Measurements from ENCODE around the gene MRPL24.

Gene MRPL24

GRCh38 chr1:156705918-156706656 lies 34.8 kb downstream of the MRPL24 start:
- Mint-ChIP-seq H3K27ac (no peak overlapping the region), H3K4me3 (peak overlapping the region; percentile 83), H3K4me1 (ENCODE audit: low read depth) (peaks cover 15% of the 10 kb centered on the region), H3K36me3 (ENCODE audit: low read depth) (no peaks in the 10 kb centered on the region), H3K9me3 (no peaks in the 10 kb centered on the region), H3K27me3 (ENCODE audit: low read depth) (peaks cover 49% of the 10 kb centered on the region)
- peak; percentile 63 for DNase-seq (ENCODE audit: low spot score)

- no peaks in the 10 kb centered on the region for H3K36me3 Mint-ChIP-seq (ENCODE audit: low read depth)
- H3K27me3 Mint-ChIP-seq (ENCODE audit: low read depth) = peaks cover 49% of the 10 kb centered on the region
- no peak for DNase-seq (ENCODE audit: low spot score)
- peaks cover 15% of the 10 kb centered on the region for H3K4me1 Mint-ChIP-seq (ENCODE audit: low read depth)
- H3K4me3 Mint-ChIP-seq = peak within 1 kb of the TSS; percentile 83
- no peaks in the 10 kb centered on the region for H3K9me3 Mint-ChIP-seq
- H3K27ac Mint-ChIP-seq = no peak within 1 kb of the TSS
Measured at GRCh38 chr1:156705321-156705917, 35.5 kb downstream of the MRPL24 start, which contains the start of gene CRABP2. Gene CRABP2 (minus strand): TSS chr1:156705583. CDS start chr1:156705446, 137 bp downstream.

GRCh38 chr1:156704930-156705320 lies 36.0 kb downstream of the MRPL24 start:
- no peak overlapping the region for H3K27ac Mint-ChIP-seq
- H3K27me3 Mint-ChIP-seq (ENCODE audit: low read depth) = peaks cover 49% of the 10 kb centered on the region
- H3K4me3 Mint-ChIP-seq = peak overlapping the region; percentile 40
- H3K36me3 Mint-ChIP-seq (ENCODE audit: low read depth) = no peaks in the 10 kb centered on the region
- peak; percentile 39 for DNase-seq (ENCODE audit: low spot score)
- H3K9me3 Mint-ChIP-seq = no peaks in the 10 kb centered on the region
- H3K4me1 Mint-ChIP-seq (ENCODE audit: low read depth) = peaks cover 15% of the 10 kb centered on the region

- Mint-ChIP-seq H3K36me3 (ENCODE audit: low read depth) (no peaks in the 10 kb centered on the region), H3K27ac (no peak overlapping the region), H3K4me3 (peak overlapping the region; percentile 34), H3K4me1 (ENCODE audit: low read depth) (peaks cover 15% of the 10 kb centered on the region), H3K9me3 (no peaks in the 10 kb centered on the region), H3K27me3 (ENCODE audit: low read depth) (peaks cover 49% of the 10 kb centered on the region)
- no peak for DNase-seq (ENCODE audit: low spot score)
Measured at GRCh38 chr1:156704166-156704711, 36.6 kb downstream of the MRPL24 start.

- Mint-ChIP-seq H3K27ac (no peak overlapping the region), H3K36me3 (ENCODE audit: low read depth) (no peaks in the 10 kb centered on the region), H3K4me1 (ENCODE audit: low read depth) (peaks cover 15% of the 10 kb centered on the region), H3K9me3 (no peaks in the 10 kb centered on the region), H3K4me3 (no peak overlapping the region), H3K27me3 (ENCODE audit: low read depth) (peaks cover 49% of the 10 kb centered on the region)
- DNase-seq (ENCODE audit: low spot score) = no peak
Measured at GRCh38 chr1:156703741-156704140, 37.1 kb downstream of the MRPL24 start.

- Mint-ChIP-seq H3K36me3 (ENCODE audit: low read depth) (no peaks in the 10 kb centered on the region), H3K4me3 (no peak overlapping the region), H3K9me3 (no peaks in the 10 kb centered on the region), H3K27ac (no peak overlapping the region), H3K27me3 (ENCODE audit: low read depth) (peaks cover 47% of the 10 kb centered on the region), H3K4me1 (ENCODE audit: low read depth) (peaks cover 15% of the 10 kb centered on the region)
- no peak for DNase-seq (ENCODE audit: low spot score)
Measured at GRCh38 chr1:156703336-156703735, 37.6 kb downstream of the MRPL24 start.

- Mint-ChIP-seq H3K27ac (no peak overlapping the region), H3K27me3 (ENCODE audit: low read depth) (peaks cover 34% of the 10 kb centered on the region), H3K4me1 (ENCODE audit: low read depth) (peaks cover 4% of the 10 kb centered on the region), H3K9me3 (no peaks in the 10 kb centered on the region), H3K4me3 (no peak overlapping the region), H3K36me3 (ENCODE audit: low read depth) (no peaks in the 10 kb centered on the region)
- no peak for DNase-seq (ENCODE audit: low spot score)
Measured at GRCh38 chr1:156700736-156701531, 40.0 kb downstream of the MRPL24 start.

GRCh38 chr1:156698995-156699394 lies 41.9 kb downstream of the MRPL24 start:
- Mint-ChIP-seq H3K4me1 (ENCODE audit: low read depth) (no peaks in the 10 kb centered on the region), H3K27me3 (ENCODE audit: low read depth) (peaks cover 24% of the 10 kb centered on the region), H3K36me3 (ENCODE audit: low read depth) (no peaks in the 10 kb centered on the region), H3K27ac (no peak overlapping the region), H3K9me3 (no peaks in the 10 kb centered on the region), H3K4me3 (no peak overlapping the region)
- DNase-seq (ENCODE audit: low spot score) = no peak

GRCh38 chr1:156697481-156697880 lies 43.4 kb downstream of the MRPL24 start:
- Mint-ChIP-seq H3K4me1 (ENCODE audit: low read depth) (peaks cover 3% of the 10 kb centered on the region), H3K27me3 (ENCODE audit: low read depth) (peaks cover 29% of the 10 kb centered on the region), H3K36me3 (ENCODE audit: low read depth) (no peaks in the 10 kb centered on the region), H3K9me3 (no peaks in the 10 kb centered on the region), H3K27ac (no peak overlapping the region), H3K4me3 (no peak overlapping the region)
- DNase-seq (ENCODE audit: low spot score) = no peak

GRCh38 chr1:156696755-156697154 lies 44.1 kb downstream of the MRPL24 start:
- no peaks in the 10 kb centered on the region for H3K36me3 Mint-ChIP-seq (ENCODE audit: low read depth)
- H3K9me3 Mint-ChIP-seq = no peaks in the 10 kb centered on the region
- DNase-seq (ENCODE audit: low spot score) = no peak
- H3K4me1 Mint-ChIP-seq (ENCODE audit: low read depth) = peaks cover 10% of the 10 kb centered on the region
- no peak overlapping the region for H3K27ac Mint-ChIP-seq
- peaks cover 36% of the 10 kb centered on the region for H3K27me3 Mint-ChIP-seq (ENCODE audit: low read depth)
- no peak overlapping the region for H3K4me3 Mint-ChIP-seq

GRCh38 chr1:156694690-156694962 lies 46.3 kb downstream of the MRPL24 start:
- H3K4me1 Mint-ChIP-seq (ENCODE audit: low read depth) = peaks cover 11% of the 10 kb centered on the region
- no peak overlapping the region for H3K4me3 Mint-ChIP-seq
- H3K9me3 Mint-ChIP-seq = no peaks in the 10 kb centered on the region
- H3K27ac Mint-ChIP-seq = peak overlapping the region; percentile 55
- peaks cover 52% of the 10 kb centered on the region for H3K27me3 Mint-ChIP-seq (ENCODE audit: low read depth)
- DNase-seq (ENCODE audit: low spot score) = no peak
- H3K36me3 Mint-ChIP-seq (ENCODE audit: low read depth) = no peaks in the 10 kb centered on the region

GRCh38 chr1:156693848-156694689 lies 46.8 kb downstream of the MRPL24 start:
- H3K27me3 Mint-ChIP-seq (ENCODE audit: low read depth) = peaks cover 56% of the 10 kb centered on the region
- peak overlapping the region; percentile 55 for H3K27ac Mint-ChIP-seq
- H3K4me3 Mint-ChIP-seq = no peak overlapping the region
- DNase-seq (ENCODE audit: low spot score) = no peak
- H3K9me3 Mint-ChIP-seq = no peaks in the 10 kb centered on the region
- no peaks in the 10 kb centered on the region for H3K36me3 Mint-ChIP-seq (ENCODE audit: low read depth)
- peaks cover 13% of the 10 kb centered on the region for H3K4me1 Mint-ChIP-seq (ENCODE audit: low read depth)
